KMS-11 (cell line): ENCODE measurements around the gene PATJ.
A peak's percentile ranks its signal among the peaks of the same experiment; 100 is the strongest.

Source experiments
- H2AFZ ChIP-seq: fragments of 200-600 bp; sonication (generic); 2 replicates; pipeline ENCODE4 v1.6.1; 2016; ENCODE audit warnings: antibody characterized with exemption, mixed run types, low read depth
- H3K27ac ChIP-seq: fragments of 200-600 bp; sonication (generic); 2 replicates; pipeline ENCODE4 v1.6.1; 2016; ENCODE audit warnings: mild to moderate bottlenecking, mixed run types
- H3K27me3 ChIP-seq: fragments of 200-600 bp; sonication (generic); 2 replicates; pipeline ENCODE4 v1.6.1; 2017; ENCODE audit warnings: mild to moderate bottlenecking, low read depth, mixed run types, moderate library complexity; ENCODE audit not compliant: insufficient read depth
- H3K36me3 ChIP-seq: fragments of 200-600 bp; sonication (generic); 2 replicates; pipeline ENCODE4 v1.6.1; 2017; ENCODE audit warnings: mild to moderate bottlenecking, mixed run types; ENCODE audit not compliant: insufficient read depth
- H3K4me1 ChIP-seq: fragments of 200-600 bp; sonication (generic); 2 replicates; pipeline ENCODE4 v1.6.1; 2016; ENCODE audit warnings: mild to moderate bottlenecking, low read depth, mixed run types; ENCODE audit not compliant: poor library complexity, severe bottlenecking
- H3K4me2 ChIP-seq: fragments of 200-600 bp; sonication (generic); 2 replicates; pipeline ENCODE4 v1.7.0; 2016; ENCODE audit warnings: mild to moderate bottlenecking, mixed run types
- H3K4me3 ChIP-seq: fragments of 200-600 bp; sonication (generic); IDR thresholded peaks from 2 replicates; pipeline ENCODE4 v1.6.1; 2017; ENCODE audit warnings: low read depth, low read length, mixed read lengths; ENCODE audit not compliant: insufficient read depth
- H3K79me2 ChIP-seq: fragments of 200-600 bp; sonication (generic); 2 replicates; pipeline ENCODE4 v1.6.1; 2016; ENCODE audit warnings: low read depth, mixed run types; ENCODE audit not compliant: insufficient read depth
- H3K9ac ChIP-seq: fragments of 200-600 bp; sonication (generic); 2 replicates; pipeline ENCODE4 v1.6.1; 2016; ENCODE audit warnings: mild to moderate bottlenecking, mixed run types
- H4K20me1 ChIP-seq: fragments of 200-600 bp; sonication (generic); 2 replicates; pipeline ENCODE4 v1.6.1; 2016; ENCODE audit warnings: mild to moderate bottlenecking, mixed run types; ENCODE audit not compliant: insufficient read depth
- TF ChIP-seq, protein P1 (sequence below): fragments of 200-600 bp; sonication (generic); conservative IDR thresholded peaks from 2 replicates; pipeline ENCODE4 v1.6.1; 2017; ENCODE audit warnings: low read depth, mild to moderate bottlenecking, antibody characterized with exemption, low read length, moderate library complexity, mixed read lengths

PATJ gene

DNA sequence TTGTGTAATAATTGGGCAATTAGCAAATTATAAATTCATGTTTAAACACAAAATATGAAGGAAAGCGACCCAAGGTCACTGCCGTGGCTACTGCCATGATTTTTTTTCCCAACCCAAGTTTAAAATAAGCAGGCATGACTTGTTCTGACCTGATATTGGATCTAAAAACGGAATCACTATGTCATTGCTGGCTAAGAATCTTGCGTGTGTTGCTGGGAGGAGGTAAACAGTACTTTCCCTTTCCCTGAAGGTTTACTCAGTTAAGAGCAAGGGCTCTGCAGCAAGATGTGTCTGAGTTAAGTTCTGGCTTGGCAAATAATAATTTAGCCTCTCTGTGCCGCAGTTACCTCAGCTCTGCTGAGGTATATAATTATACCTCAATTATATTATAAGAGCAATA is 326.7 kb downstream of the PATJ start:
- no peak overlapping the region for H3K4me2 ChIP-seq
- TF ChIP-seq, protein P1, sequence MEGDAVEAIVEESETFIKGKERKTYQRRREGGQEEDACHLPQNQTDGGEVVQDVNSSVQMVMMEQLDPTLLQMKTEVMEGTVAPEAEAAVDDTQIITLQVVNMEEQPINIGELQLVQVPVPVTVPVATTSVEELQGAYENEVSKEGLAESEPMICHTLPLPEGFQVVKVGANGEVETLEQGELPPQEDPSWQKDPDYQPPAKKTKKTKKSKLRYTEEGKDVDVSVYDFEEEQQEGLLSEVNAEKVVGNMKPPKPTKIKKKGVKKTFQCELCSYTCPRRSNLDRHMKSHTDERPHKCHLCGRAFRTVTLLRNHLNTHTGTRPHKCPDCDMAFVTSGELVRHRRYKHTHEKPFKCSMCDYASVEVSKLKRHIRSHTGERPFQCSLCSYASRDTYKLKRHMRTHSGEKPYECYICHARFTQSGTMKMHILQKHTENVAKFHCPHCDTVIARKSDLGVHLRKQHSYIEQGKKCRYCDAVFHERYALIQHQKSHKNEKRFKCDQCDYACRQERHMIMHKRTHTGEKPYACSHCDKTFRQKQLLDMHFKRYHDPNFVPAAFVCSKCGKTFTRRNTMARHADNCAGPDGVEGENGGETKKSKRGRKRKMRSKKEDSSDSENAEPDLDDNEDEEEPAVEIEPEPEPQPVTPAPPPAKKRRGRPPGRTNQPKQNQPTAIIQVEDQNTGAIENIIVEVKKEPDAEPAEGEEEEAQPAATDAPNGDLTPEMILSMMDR, result no peak
- no peaks in the 10 kb centered on the region for H3K4me1 ChIP-seq
- no peak overlapping the region for H2AFZ ChIP-seq
- no peaks in the 10 kb centered on the region for H3K79me2 ChIP-seq
- no peak overlapping the region for H3K9ac ChIP-seq
- no peaks in the 10 kb centered on the region for H3K36me3 ChIP-seq
- no peaks in the 10 kb centered on the region for H4K20me1 ChIP-seq
- H3K27ac ChIP-seq, result no peak overlapping the region
- H3K27me3 ChIP-seq, result no peaks in the 10 kb centered on the region
- no peak overlapping the region for H3K4me3 ChIP-seq

DNA sequence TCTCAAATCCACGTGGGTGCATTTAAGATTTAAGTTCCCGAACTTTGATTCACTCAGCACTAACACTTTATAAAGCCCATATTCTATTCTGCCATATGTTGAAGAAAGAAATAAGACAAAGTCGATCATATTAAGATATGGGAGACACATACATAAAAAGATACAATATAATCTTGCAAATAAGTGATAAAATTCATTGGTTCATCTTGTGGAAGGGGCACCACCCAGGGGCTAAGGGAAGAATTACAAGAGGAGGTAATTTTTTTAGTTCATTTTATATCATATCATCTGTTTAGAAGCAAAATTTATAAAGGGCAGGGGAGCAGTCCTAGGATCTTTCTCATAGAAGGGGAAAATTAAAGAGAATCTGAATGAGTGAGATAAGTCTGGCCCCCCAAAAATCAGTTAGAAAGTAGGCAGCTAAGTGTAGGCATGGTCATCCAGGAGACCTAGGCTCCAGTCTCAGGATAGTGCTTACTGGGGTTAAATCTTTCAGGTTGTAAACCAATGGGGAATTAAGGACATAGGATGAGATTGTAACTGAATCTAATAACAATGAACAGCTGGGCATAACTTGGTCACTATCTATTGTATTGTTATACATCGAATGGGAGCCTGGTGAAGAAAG is 328.2 kb downstream of the PATJ start:
- no peak overlapping the region for H3K4me3 ChIP-seq
- no peak overlapping the region for H3K4me2 ChIP-seq
- no peaks in the 10 kb centered on the region for H3K27me3 ChIP-seq
- H3K36me3 ChIP-seq, result no peaks in the 10 kb centered on the region
- H2AFZ ChIP-seq, result no peak overlapping the region
- H3K79me2 ChIP-seq, result no peaks in the 10 kb centered on the region
- H4K20me1 ChIP-seq, result no peaks in the 10 kb centered on the region
- H3K9ac ChIP-seq, result no peak overlapping the region
- no peak overlapping the region for H3K27ac ChIP-seq
- TF ChIP-seq, protein P1, result peak; percentile 75
- no peaks in the 10 kb centered on the region for H3K4me1 ChIP-seq

DNA sequence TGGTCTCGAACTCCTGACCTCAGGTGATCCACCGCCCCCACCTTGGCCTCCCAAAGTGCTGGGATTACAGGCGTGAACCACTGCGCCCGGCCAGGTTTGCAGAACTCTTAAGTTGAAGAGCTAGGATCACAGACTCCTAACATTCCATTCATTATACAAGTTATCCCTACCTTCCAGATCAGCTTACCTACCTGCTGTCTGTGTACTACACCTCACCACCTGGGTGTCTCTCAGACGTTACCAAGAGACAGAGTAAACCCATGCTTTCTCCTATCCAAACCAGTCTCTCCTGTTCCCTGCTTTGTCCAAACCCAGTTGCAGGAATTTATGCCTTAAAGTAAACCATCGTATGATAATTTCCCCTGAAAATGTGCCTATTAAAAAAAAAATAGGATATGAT is 329.4 kb downstream of the PATJ start:
- H3K4me2 ChIP-seq, result no peak overlapping the region

DNA sequence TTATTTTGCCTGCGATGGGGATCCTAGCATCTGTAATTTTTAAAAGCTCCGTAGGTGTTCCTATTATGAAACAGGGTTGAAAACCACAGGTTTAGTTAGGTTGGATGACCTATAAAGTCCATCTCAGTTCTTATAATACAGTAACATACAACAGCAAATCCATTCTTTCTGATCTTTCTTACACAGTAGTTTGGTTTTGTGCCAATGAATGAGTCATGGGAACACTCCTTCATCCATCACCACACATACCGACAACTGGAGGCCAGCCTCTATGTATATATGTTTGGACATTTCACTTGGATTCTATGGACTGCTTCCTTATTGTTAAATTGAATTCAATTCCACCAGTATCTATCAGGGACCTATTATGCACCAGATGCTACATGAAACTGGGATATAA is 334.0 kb downstream of the PATJ start:
- Histone ChIP-seq H3K9ac (no peak overlapping the region), H3K4me2 (no peak overlapping the region), H3K27ac (no peak overlapping the region), H4K20me1 (no peaks in the 10 kb centered on the region), H3K36me3 (no peaks in the 10 kb centered on the region), H2AFZ (no peak overlapping the region), H3K27me3 (no peaks in the 10 kb centered on the region), H3K4me3 (no peak overlapping the region), H3K4me1 (no peaks in the 10 kb centered on the region), H3K79me2 (no peaks in the 10 kb centered on the region)
- TF ChIP-seq, protein P1, result no peak

More for the DNA sequence above, 329.4 kb downstream of the PATJ start:
- Histone ChIP-seq H3K27me3 (no peaks in the 10 kb centered on the region), H4K20me1 (no peaks in the 10 kb centered on the region), H3K4me3 (no peak overlapping the region), H3K79me2 (no peaks in the 10 kb centered on the region), H3K9ac (no peak overlapping the region), H3K36me3 (no peaks in the 10 kb centered on the region), H3K4me1 (no peaks in the 10 kb centered on the region), H3K27ac (no peak overlapping the region), H2AFZ (no peak overlapping the region)
- TF ChIP-seq, protein P1, result no peak
